SH-SY5Y (cell line): ENCODE measurements around the gene PPT2.

Experiments
- GATA2 ChIP-seq: IDR thresholded peaks from 2 replicates; pipeline ENCODE4 v1.6.1; 2011; ENCODE audit warnings: mild to moderate bottlenecking, low read depth, low read length
- GATA3 ChIP-seq: IDR thresholded peaks from 2 replicates; pipeline ENCODE4 v1.6.1; 2011; ENCODE audit warnings: low read depth, mild to moderate bottlenecking, low read length, moderate library complexity

The PPT2 gene

GRCh38 chr6:32183483-32184083, 29.6 kb downstream of the PPT2 start:
- TF ChIP-seq GATA2 (no peak), GATA3 (no peak)

- TF ChIP-seq GATA2 (no peak), GATA3 (no peak)
Observed at GRCh38 chr6:32184084-32184640, 30.2 kb downstream of the PPT2 start, which contains the start of gene AGER. TSS of gene AGER (minus strand) at chr6:32184253. CDS start at chr6:32184222, 31 bp downstream.

GRCh38 chr6:32187009-32187709, 33.2 kb downstream of the PPT2 start:
- TF ChIP-seq GATA2, result no peak
- TF ChIP-seq GATA3, result no peak

- no peak for TF ChIP-seq GATA3
- TF ChIP-seq GATA2, result no peak
Observed at GRCh38 chr6:32188381-32189068, 34.6 kb downstream of the PPT2 start.

- no peak for TF ChIP-seq GATA3
- TF ChIP-seq GATA2, result no peak
Observed at GRCh38 chr6:32189069-32189741, 35.3 kb downstream of the PPT2 start.

- no peak for TF ChIP-seq GATA2
- TF ChIP-seq GATA3, result no peak
Observed at GRCh38 chr6:32189742-32190053, 35.8 kb downstream of the PPT2 start.

GRCh38 chr6:32190054-32190851, 36.3 kb downstream of the PPT2 start, which contains the start of gene PBX2:
TSS of gene PBX2 (minus strand) at chr6:32190202. CDS start at chr6:32189915, 287 bp downstream.
- TF ChIP-seq GATA2 (no peak), GATA3 (no peak)

GRCh38 chr6:32190911-32191677, 37.2 kb downstream of the PPT2 start:
- TF ChIP-seq GATA3 (no peak), GATA2 (no peak)

GRCh38 chr6:32191696-32192607, 38.0 kb downstream of the PPT2 start:
- TF ChIP-seq GATA2, result no peak
- TF ChIP-seq GATA3, result no peak

GRCh38 chr6:32192608-32193039, 38.7 kb downstream of the PPT2 start, which contains the start of gene GPSM3:
TSS of gene GPSM3 (minus strand) at chr6:32192643. CDS start at chr6:32192513, 130 bp downstream.
- TF ChIP-seq GATA2 (no peak), GATA3 (no peak)

GRCh38 chr6:32194388-32194787, 40.4 kb downstream of the PPT2 start:
- TF ChIP-seq GATA2 (no peak), GATA3 (no peak)
